Progenitor cell of endocrine pancreas (in vitro differentiated cells): ENCODE measurements around the gene CCNB1. TPM values are rescaled to one million over a fixed set of nuclear protein-coding genes. Genes with fewer than 3 reads are reported as not detected.

ENCODE experiments used
- DNase-seq: peaks from one replicate; pipeline ENCODE4 v3.0.0; 2021; ENCODE audit warnings: low spot score; ENCODE audit not compliant: unreplicated experiment
- H3K27ac Mint-ChIP-seq: 2 replicates; pipeline ENCODE4 v1.8.0; 2021; ENCODE audit warnings: mild to moderate bottlenecking, moderate library complexity, mixed read lengths
- H3K27me3 Mint-ChIP-seq: 2 replicates; pipeline ENCODE4 v1.8.0; 2021; ENCODE audit warnings: mixed read lengths
- H3K36me3 Mint-ChIP-seq: 2 replicates; pipeline ENCODE4 v1.8.0; 2022; ENCODE audit warnings: mixed read lengths; ENCODE audit not compliant: insufficient read depth
- H3K4me1 Mint-ChIP-seq: 2 replicates; pipeline ENCODE4 v1.8.0; 2021; ENCODE audit warnings: low read depth, mixed read lengths
- H3K4me3 Mint-ChIP-seq: 2 replicates; pipeline ENCODE4 v1.8.0; 2021; ENCODE audit warnings: low read depth, mild to moderate bottlenecking, moderate library complexity, mixed read lengths
- H3K9me3 Mint-ChIP-seq: 2 replicates; pipeline ENCODE4 v1.8.0; 2021; ENCODE audit warnings: low read depth, mixed read lengths
- CTCF ChIP-seq: fragments of 200-600 bp; sonication (generic); IDR thresholded peaks from one replicate; pipeline ENCODE4 v1.5.0; 2021; ENCODE audit warnings: antibody characterized with exemption, mild to moderate bottlenecking; ENCODE audit not compliant: unreplicated experiment
- total RNA-seq: library from RNA; stranded (reverse); gene quantifications from 2 replicates; pipeline ENCODE4 v1.2.1, GENCODE V29; 2021

The CCNB1 gene
- total RNA-seq, 1 donor from 2014 or later = 105 TPM

GRCh38 chr5:69225860-69226259 lies 58.9 kb downstream of the CCNB1 start:
- H3K4me1 Mint-ChIP-seq = peaks cover 9% of the 10 kb centered on the region
- H3K4me3 Mint-ChIP-seq = no peak overlapping the region
- H3K36me3 Mint-ChIP-seq = peaks cover 17% of the 10 kb centered on the region
- no peak for DNase-seq
- no peaks in the 10 kb centered on the region for H3K9me3 Mint-ChIP-seq
- TF ChIP-seq CTCF = no peak
- H3K27ac Mint-ChIP-seq = no peak overlapping the region
- no peaks in the 10 kb centered on the region for H3K27me3 Mint-ChIP-seq

Other genes with a start within 250 kb of the CCNB1 start
- gene SLC30A5, start 73.1 kb upstream of the CCNB1 start, total RNA-seq = 43.5 and 45.0 TPM in 2 replicates
- gene CENPH, start 22.4 kb downstream of the CCNB1 start, total RNA-seq = 22.2 and 23.8 TPM in 2 replicates
- gene CDK7, start 67.7 kb downstream of the CCNB1 start, total RNA-seq = 30.8 TPM in 2 replicates
- gene CCDC125, start 165.7 kb downstream of the CCNB1 start, total RNA-seq = 10.8 and 15.5 TPM in 2 replicates
- 34.0 and 36.1 TPM in 2 replicates for gene AK6, start 202.4 kb downstream of the CCNB1 start, total RNA-seq
- 53.4 and 58.9 TPM in 2 replicates for gene TAF9, start 202.4 kb downstream of the CCNB1 start, total RNA-seq
- 35.3 and 36.4 TPM in 2 replicates for gene RAD17, start 202.7 kb downstream of the CCNB1 start, total RNA-seq
- 67.0 and 71.6 TPM in 2 replicates for gene MARVELD2, start 248.0 kb downstream of the CCNB1 start, total RNA-seq